HepG2 (cell line): ENCODE measurements around the gene CCDC9B.

ENCODE experiments used
- CEBPG ChIP-seq: IDR thresholded peaks from 2 replicates; pipeline ENCODE4 v1.6.1; 2016
- CTCF ChIP-seq: sonication (generic); formaldehyde crosslinking; IDR thresholded peaks from 2 replicates; pipeline ENCODE4 v1.5.0; 2020; ENCODE audit warnings: mild to moderate bottlenecking, missing genetic modification reagents, moderate library complexity
- FOSL2 ChIP-seq: sonication (generic); formaldehyde crosslinking; IDR thresholded peaks from 2 replicates; pipeline ENCODE4 v1.4.0; 2020; ENCODE audit warnings: missing genetic modification reagents
- GABPA ChIP-seq, 2 experiments: IDR thresholded peaks; 2 replicates each; pipeline ENCODE4 v1.6.1; 2011 to 2016; ENCODE audit warnings: low read depth in 2 of 2, low read length in 1 of 2, missing biosample characterization in 1 of 2, missing genetic modification characterization in 1 of 2
- HIVEP1 ChIP-seq: sonication (generic); formaldehyde crosslinking; IDR thresholded peaks from 2 replicates; pipeline ENCODE4 v1.4.0; 2020; ENCODE audit warnings: mild to moderate bottlenecking, missing genetic modification reagents
- KDM5A ChIP-seq: fragments of 200-600 bp; sonication (generic); IDR thresholded peaks from 2 replicates; pipeline ENCODE4 v1.7.0; 2018; ENCODE audit warnings: antibody characterized with exemption, mild to moderate bottlenecking, low read length, borderline replicate concordance
- KDM5B ChIP-seq: sonication (generic); formaldehyde crosslinking; IDR thresholded peaks from 2 replicates; pipeline ENCODE4 v1.4.0; 2020; ENCODE audit warnings: missing genetic modification reagents, mild to moderate bottlenecking, borderline replicate concordance
- MZF1 ChIP-seq: sonication (generic); formaldehyde crosslinking; IDR thresholded peaks from 2 replicates; pipeline ENCODE4 v1.8.1; 2023; ENCODE audit warnings: mild to moderate bottlenecking, missing genetic modification reagents, borderline replicate concordance
- POLR2A ChIP-seq, 2 experiments: IDR thresholded peaks; 2 replicates each; pipeline ENCODE4 v1.6.1; 2011; ENCODE audit warnings: low read depth in 2 of 2, low read length in 2 of 2, mild to moderate bottlenecking in 1 of 2, moderate library complexity in 1 of 2; ENCODE audit not compliant: insufficient read depth in 1 of 2
- PRDM4 ChIP-seq: sonication (generic); formaldehyde crosslinking; IDR thresholded peaks from 2 replicates; pipeline ENCODE4 v1.9.0; 2021; ENCODE audit warnings: missing genetic modification reagents, borderline replicate concordance
- U2AF2 ChIP-seq: fragments of 200-400 bp; formaldehyde crosslinking; IDR thresholded peaks from 2 replicates; pipeline ENCODE4 v1.6.1; 2017; ENCODE audit warnings: low read depth, mild to moderate bottlenecking, low read length
- ZBTB2 ChIP-seq: sonication (generic); formaldehyde crosslinking; IDR thresholded peaks from 2 replicates; pipeline ENCODE4 v1.8.0; 2022; ENCODE audit warnings: low read depth, missing genetic modification reagents
- ZNF720 ChIP-seq: sonication (generic); formaldehyde crosslinking; IDR thresholded peaks from 2 replicates; pipeline ENCODE4 v1.4.0; 2020; ENCODE audit warnings: missing genetic modification reagents
- ZSCAN20 ChIP-seq: sonication (generic); formaldehyde crosslinking; IDR thresholded peaks from 2 replicates; pipeline ENCODE4 v1.4.0; 2020; ENCODE audit warnings: missing genetic modification reagents, mild to moderate bottlenecking, borderline replicate concordance

GRCh38 chr15:40389824-40390595 lies 49.3 kb upstream of the CCDC9B start:
- TF ChIP-seq ZBTB2 (CRISPR knock-in tag) (no peak), GABPA (IDR thresholded peaks at IDR 0.05; ENCODE audit: low read depth, low read length) (no peak), GABPA (CRISPR knock-in tag; IDR thresholded peaks at IDR 0.05; ENCODE audit: low read depth) (no peak), KDM5A (no peak), POLR2A (IDR thresholded peaks at IDR 0.05; ENCODE audit: insufficient read depth in 1 of 2, low read depth in 2 of 2, low read length in 2 of 2) (no peak), ZSCAN20 (CRISPR knock-in tag) (no peak), ZNF720 (CRISPR knock-in tag) (no peak), CTCF (CRISPR knock-in tag) (no peak), FOSL2 (CRISPR knock-in tag) (no peak), PRDM4 (CRISPR knock-in tag) (no peak), MZF1 (CRISPR knock-in tag) (no peak), HIVEP1 (no peak), U2AF2 (no peak), KDM5B (CRISPR knock-in tag) (no peak), CEBPG (CRISPR knock-in tag) (no peak)
